NCI-H2196 treated with DMSO at 0.1 percent for 48 hours (cell line): ENCODE results near the gene DNAJC13.

Source experiments
- DNase-seq: peaks from one replicate; lab custom pipeline; 2025; ENCODE audit not compliant: unreplicated experiment; lab: John Stamatoyannopoulos, UW

DNAJC13 gene

GRCh38 chr3:132405609-132406299 lies 11.5 kb upstream of the DNAJC13 start:
- no peak for DNase-seq

- no peak for DNase-seq
These were observed 10.7 kb upstream of the DNAJC13 start for GRCh38 chr3:132406587-132406986.

GRCh38 chr3:132407025-132407424 lies 10.3 kb upstream of the DNAJC13 start:
- DNase-seq, result no peak

- no peak for DNase-seq
These were observed 2.5 kb upstream of the DNAJC13 start for GRCh38 chr3:132414841-132415240.

- DNase-seq, result no peak
These were observed 1.1 kb upstream of the DNAJC13 start for GRCh38 chr3:132416161-132416560.

- peak; percentile 56 for DNase-seq
These were observed 551 bp downstream of the DNAJC13 start for GRCh38 chr3:132417695-132418411.

- no peak for DNase-seq
These were observed 1.6 kb downstream of the DNAJC13 start for GRCh38 chr3:132418916-132419315.

GRCh38 chr3:132421832-132422231 lies 4.5 kb downstream of the DNAJC13 start:
- no peak for DNase-seq

- DNase-seq, result no peak
These were observed 5.2 kb downstream of the DNAJC13 start for GRCh38 chr3:132422531-132422930.

GRCh38 chr3:132432639-132433038 lies 15.3 kb downstream of the DNAJC13 start:
- DNase-seq, result no peak

GRCh38 chr3:132433121-132433520 lies 15.8 kb downstream of the DNAJC13 start:
- DNase-seq, result no peak

- DNase-seq, result no peak
These were observed 18.1 kb downstream of the DNAJC13 start for GRCh38 chr3:132435224-132435910.

- DNase-seq, result no peak
These were observed 18.7 kb downstream of the DNAJC13 start for GRCh38 chr3:132435911-132436425.

GRCh38 chr3:132443421-132443820 lies 26.1 kb downstream of the DNAJC13 start:
- no peak for DNase-seq

GRCh38 chr3:132444383-132444782 lies 27.1 kb downstream of the DNAJC13 start:
- no peak for DNase-seq

GRCh38 chr3:132445817-132446216 lies 28.5 kb downstream of the DNAJC13 start:
- DNase-seq, result no peak

- DNase-seq, result no peak
These were observed 31.1 kb downstream of the DNAJC13 start for GRCh38 chr3:132448216-132448961.

- no peak for DNase-seq
These were observed 38.8 kb downstream of the DNAJC13 start for GRCh38 chr3:132456136-132456535.

GRCh38 chr3:132456571-132456970 lies 39.3 kb downstream of the DNAJC13 start:
- no peak for DNase-seq

- DNase-seq, result no peak
These were observed 40.0 kb downstream of the DNAJC13 start for GRCh38 chr3:132457286-132457685.

- DNase-seq, result no peak
These were observed 42.2 kb downstream of the DNAJC13 start for GRCh38 chr3:132459551-132459950.
